ENCODE data around the gene C1QL4. TPM values are rescaled to one million over a fixed set of nuclear protein-coding genes. Genes with fewer than 3 reads are reported as not detected.

Gene C1QL4
- total RNA-seq, 3 donors from 2014 or later: 0.33 to 0.44 TPM; not detected in 1

- Histone ChIP-seq H3K4me3 (peak overlapping the region; percentile 84 to 90 (median 86)), H3K36me3 (no peaks in the 10 kb centered on the region), H3K4me1 (no peaks in the 10 kb centered on the region), H3K27me3 (no peaks in the 10 kb centered on the region), H3K9me3 (no peaks in the 10 kb centered on the region), H3K27ac (peak overlapping the region; percentile 91 to 93)
- intact Hi-C loops (cut with DNase I; ENCODE audit: low total_unique reads): no loop called here
- no peak for DNase-seq (ENCODE audit: low spot score in 2 of 2)
- TF ChIP-seq CTCF (IDR thresholded peaks at IDR 0.05) (peak in 1 of 3 donors; percentile 15), POLR2A (IDR thresholded peaks at IDR 0.05) (no peak)
Observed at GRCh38 chr12:49366096-49366651, 29.2 kb upstream of the C1QL4 start.

GRCh38 chr12:49365542-49365941, 28.6 kb upstream of the C1QL4 start:
- no peak overlapping the region for H3K4me3 ChIP-seq
- no peak overlapping the region for H3K27ac ChIP-seq
- H3K36me3 ChIP-seq: no peaks in the 10 kb centered on the region
- intact Hi-C loops (cut with DNase I; ENCODE audit: low total_unique reads): no loop called here
- H3K4me1 ChIP-seq: no peaks in the 10 kb centered on the region
- no peaks in the 10 kb centered on the region for H3K27me3 ChIP-seq
- no peaks in the 10 kb centered on the region for H3K9me3 ChIP-seq
- TF ChIP-seq POLR2A (IDR thresholded peaks at IDR 0.05): no peak
- no peak for TF ChIP-seq CTCF (IDR thresholded peaks at IDR 0.05)
- no peak for TF ChIP-seq POLR2AphosphoS5 (IDR thresholded peaks at IDR 0.05)
- DNase-seq (ENCODE audit: low spot score in 2 of 2): no peak

GRCh38 chr12:49364989-49365388, 28.0 kb upstream of the C1QL4 start:
- no peak for DNase-seq (ENCODE audit: low spot score in 2 of 2)
- no peaks in the 10 kb centered on the region for H3K36me3 ChIP-seq
- H3K4me3 ChIP-seq: no peak overlapping the region
- H3K27me3 ChIP-seq: no peaks in the 10 kb centered on the region
- H3K9me3 ChIP-seq: no peaks in the 10 kb centered on the region
- TF ChIP-seq POLR2A (IDR thresholded peaks at IDR 0.05): no peak
- TF ChIP-seq CTCF (IDR thresholded peaks at IDR 0.05): no peak
- TF ChIP-seq POLR2AphosphoS5 (IDR thresholded peaks at IDR 0.05): no peak
- H3K4me1 ChIP-seq: no peaks in the 10 kb centered on the region
- no peak overlapping the region for H3K27ac ChIP-seq
- intact Hi-C loops (cut with DNase I; ENCODE audit: low total_unique reads): no loop called here

- no peak for TF ChIP-seq CTCF (IDR thresholded peaks at IDR 0.05)
- TF ChIP-seq POLR2A (IDR thresholded peaks at IDR 0.05): no peak
- TF ChIP-seq POLR2AphosphoS5 (IDR thresholded peaks at IDR 0.05): no peak
- no peak for DNase-seq (ENCODE audit: low spot score in 2 of 2)
- H3K36me3 ChIP-seq: no peaks in the 10 kb centered on the region
Observed at GRCh38 chr12:49362077-49362476, 25.1 kb upstream of the C1QL4 start.

GRCh38 chr12:49359671-49360070, 22.7 kb upstream of the C1QL4 start:
- no peak overlapping the region for H3K27ac ChIP-seq
- no peak for DNase-seq (ENCODE audit: low spot score in 2 of 2)
- no peaks in the 10 kb centered on the region for H3K36me3 ChIP-seq
- intact Hi-C loops (cut with DNase I; ENCODE audit: low total_unique reads): no loop called here
- H3K4me3 ChIP-seq: no peak overlapping the region
- H3K4me1 ChIP-seq: no peaks in the 10 kb centered on the region
- TF ChIP-seq CTCF (IDR thresholded peaks at IDR 0.05) (no peak), POLR2AphosphoS5 (IDR thresholded peaks at IDR 0.05) (no peak), POLR2A (IDR thresholded peaks at IDR 0.05) (no peak)
- no peaks in the 10 kb centered on the region for H3K27me3 ChIP-seq
- no peaks in the 10 kb centered on the region for H3K9me3 ChIP-seq

More at GRCh38 chr12:49362077-49362476, 25.1 kb upstream of the C1QL4 start:
- intact Hi-C loops (cut with DNase I; ENCODE audit: low total_unique reads): no loop called here
- Histone ChIP-seq H3K4me1 (no peaks in the 10 kb centered on the region), H3K27ac (no peak overlapping the region), H3K9me3 (no peaks in the 10 kb centered on the region), H3K27me3 (no peaks in the 10 kb centered on the region), H3K4me3 (no peak overlapping the region)
